ENCODE measurements around the gene SRRM4. TPM values are rescaled to one million over a fixed set of nuclear protein-coding genes. Genes with fewer than 3 reads are reported as not detected.

The SRRM4 gene
- total RNA-seq, 1 experiment from 2014 or later, result 1.4 TPM

DNA sequence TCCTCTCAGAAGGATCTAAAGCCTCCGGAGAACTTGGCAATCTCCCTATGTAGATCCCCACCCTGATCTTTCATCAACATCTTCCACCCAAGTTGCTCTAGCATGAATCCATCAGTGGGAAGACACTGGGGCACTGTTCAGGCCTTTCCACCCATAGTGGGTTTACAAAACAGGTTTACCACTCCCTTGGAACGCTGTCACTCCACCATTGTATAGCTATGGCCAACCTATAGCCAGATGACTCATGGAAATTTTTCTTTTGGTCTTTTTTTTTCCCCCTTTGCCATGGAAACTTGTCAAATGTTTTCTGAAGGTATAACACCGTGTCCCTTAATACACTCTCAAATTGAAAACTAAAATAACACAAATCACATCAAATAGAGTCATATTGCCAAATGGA lies 186.6 kb downstream of the SRRM4 start:
- no peak overlapping the region for H3K23ac ChIP-seq (ENCODE audit: insufficient read length, low read depth, low read length)
- H3K79me2 ChIP-seq (ENCODE audit: insufficient read depth, low read length), result no peaks in the 10 kb centered on the region
- DNase-seq, result no peak
- H3K4me2 ChIP-seq (ENCODE audit: insufficient read depth, insufficient read length, low read length), result no peak overlapping the region
- peaks cover 3 to 8% (median 3%) of the 10 kb centered on the region in 3 experiments; a peak in 2 of 7 replicates for H3K36me3 Mint-ChIP-seq (ENCODE audit: insufficient read depth in 1 of 3, low read depth in 3 of 3)
- no peaks in the 10 kb centered on the region for H3K79me1 ChIP-seq (ENCODE audit: insufficient read depth, low read depth, low read length, poor library complexity, severe bottlenecking)
- no peak overlapping the region for H2BK12ac ChIP-seq (ENCODE audit: insufficient read length, low read depth, low read length)
- no peak overlapping the region for H3K14ac ChIP-seq (ENCODE audit: insufficient read depth, low read length)
- H2BK120ac ChIP-seq (ENCODE audit: low read depth, low read length, poor library complexity, severe bottlenecking), result no peak overlapping the region
- no peak overlapping the region for H3K56ac ChIP-seq (ENCODE audit: insufficient read length, low read depth, low read length)
- no CpG with 5 or more reads among the region's 3 CpGs for WGBS (ENCODE audit: extremely low coverage, insufficient read length, low lambda C conversion rate)
- H4K5ac ChIP-seq (ENCODE audit: insufficient read length, low read depth, low read length), result no peak overlapping the region
- H3K4me3 Mint-ChIP-seq, result no peak overlapping the region
- no peak overlapping the region for H3K18ac ChIP-seq (ENCODE audit: insufficient read length, low read depth, low read length)
- H3K9ac ChIP-seq (ENCODE audit: extremely low read depth, insufficient read length, low read length), result no peak overlapping the region
- no peak overlapping the region for H2AFZ ChIP-seq (ENCODE audit: low read length)
- H3K27me3 ChIP-seq (ENCODE audit: insufficient read depth, low read length), result no peaks in the 10 kb centered on the region
- no peak overlapping the region for H2BK20ac ChIP-seq (ENCODE audit: low read depth, low read length, poor library complexity, severe bottlenecking)
- no peak overlapping the region for H2BK15ac ChIP-seq (ENCODE audit: low read depth, low read length)
- peaks cover 23 to 30% of the 10 kb centered on the region in 2 experiments for H3K4me1 Mint-ChIP-seq
- H3K4me1 ChIP-seq (ENCODE audit: insufficient read depth, low read length), result peaks cover 4% of the 10 kb centered on the region; the same call in 1 of the 2 replicates
- no peaks in the 10 kb centered on the region for H3K9me3 ChIP-seq (ENCODE audit: control insufficient read depth, low read depth, low read length)
- no peaks in the 10 kb centered on the region for H4K20me1 ChIP-seq (ENCODE audit: control insufficient read depth, insufficient read depth, insufficient read length)
- H4K8ac ChIP-seq (replicated peaks; ENCODE audit: insufficient read length, low read depth, low read length), result no peak overlapping the region
- TF ChIP-seq, protein P1, sequence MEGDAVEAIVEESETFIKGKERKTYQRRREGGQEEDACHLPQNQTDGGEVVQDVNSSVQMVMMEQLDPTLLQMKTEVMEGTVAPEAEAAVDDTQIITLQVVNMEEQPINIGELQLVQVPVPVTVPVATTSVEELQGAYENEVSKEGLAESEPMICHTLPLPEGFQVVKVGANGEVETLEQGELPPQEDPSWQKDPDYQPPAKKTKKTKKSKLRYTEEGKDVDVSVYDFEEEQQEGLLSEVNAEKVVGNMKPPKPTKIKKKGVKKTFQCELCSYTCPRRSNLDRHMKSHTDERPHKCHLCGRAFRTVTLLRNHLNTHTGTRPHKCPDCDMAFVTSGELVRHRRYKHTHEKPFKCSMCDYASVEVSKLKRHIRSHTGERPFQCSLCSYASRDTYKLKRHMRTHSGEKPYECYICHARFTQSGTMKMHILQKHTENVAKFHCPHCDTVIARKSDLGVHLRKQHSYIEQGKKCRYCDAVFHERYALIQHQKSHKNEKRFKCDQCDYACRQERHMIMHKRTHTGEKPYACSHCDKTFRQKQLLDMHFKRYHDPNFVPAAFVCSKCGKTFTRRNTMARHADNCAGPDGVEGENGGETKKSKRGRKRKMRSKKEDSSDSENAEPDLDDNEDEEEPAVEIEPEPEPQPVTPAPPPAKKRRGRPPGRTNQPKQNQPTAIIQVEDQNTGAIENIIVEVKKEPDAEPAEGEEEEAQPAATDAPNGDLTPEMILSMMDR (conservative IDR thresholded peaks at IDR 0.05), result no peak
- H3K9me3 Mint-ChIP-seq, result peaks cover 0 to 2% of the 10 kb centered on the region in 2 experiments; a peak in 1 of 5 replicates
- no peak overlapping the region for H3T11ph ChIP-seq (ENCODE audit: low read length)
- H2AK5ac ChIP-seq (ENCODE audit: insufficient read length, low read length), result no peak overlapping the region
- H3K23me2 ChIP-seq (ENCODE audit: insufficient read length, low read depth, low read length, poor library complexity, severe bottlenecking), result no peaks in the 10 kb centered on the region
- H4K91ac ChIP-seq (ENCODE audit: insufficient read length, low read depth, low read length), result no peak overlapping the region
- H3K4ac ChIP-seq (ENCODE audit: low read depth, low read length), result no peak overlapping the region
- H3K27me3 Mint-ChIP-seq (ENCODE audit: low read depth), result peaks cover 21% of the 10 kb centered on the region
- H3K27ac ChIP-seq (ENCODE audit: insufficient read length, low read depth, low read length), result no peak overlapping the region
- H2BK5ac ChIP-seq (ENCODE audit: insufficient read length, low read length), result no peak overlapping the region
- H3K27ac Mint-ChIP-seq, result no peak overlapping the region

Measured in H9 (cell line).